A549 treated with AZD9567 at 1 μM for 4 hours (cell line): ENCODE measurements around the gene SLC38A5. TPM values are rescaled to one million over a fixed set of nuclear protein-coding genes. Genes with fewer than 3 reads are reported as not detected.

ENCODE experiments used
- total RNA-seq: library from RNA; stranded (reverse); fragments of 200-300 nt; extraction: Qiagen RNA extraction; gene quantifications from 5 replicates; pipeline ENCODE4 v1.2.3, GENCODE V29; 2022; ENCODE audit not compliant: insufficient read depth

The SLC38A5 gene
- 0.19 to 0.31 TPM (median 0.27 TPM) in 3 of 5 replicates, not detected in the others for total RNA-seq

GRCh38 chrX:48470110-48470832, at the start of gene SLC38A5:
Gene SLC38A5 (minus strand): TSS chrX:48470260. CDS start chrX:48467924, 2,336 bp downstream.

GRCh38 chrX:48508400-48509244, 38.6 kb upstream of the SLC38A5 start, which contains the start of gene PORCN:
Gene PORCN (plus strand): TSS chrX:48508992. CDS start chrX:48509821, 829 bp downstream.

GRCh38 chrX:48475774-48476577, 5.9 kb upstream of the SLC38A5 start, which contains the start of gene FTSJ1:
Gene FTSJ1 (plus strand): TSS chrX:48476199. CDS start chrX:48478048, 1,849 bp downstream.

GRCh38 chrX:48411860-48412259, 58.2 kb downstream of the SLC38A5 start, which contains the start of gene SSX4B:
Gene SSX4B (minus strand): TSS chrX:48411960. CDS start chrX:48411372, 588 bp downstream.

Other genes with a start within 250 kb of the SLC38A5 start
- gene SSX1, start 214.9 kb downstream of the SLC38A5 start, total RNA-seq: not detected in 5 replicates
- not detected in 5 replicates for gene SSX3, start 113.6 kb downstream of the SLC38A5 start, total RNA-seq
- gene SSX4, start 86.7 kb downstream of the SLC38A5 start, total RNA-seq: not detected in 5 replicates
- gene SSX4B, start 58.3 kb downstream of the SLC38A5 start, total RNA-seq: not detected in 5 replicates
- 69.3 to 81.1 TPM (median 71.8 TPM) in 5 replicates for gene FTSJ1, start 5.9 kb upstream of the SLC38A5 start, total RNA-seq
- 13.8 to 17.0 TPM (median 15.7 TPM) in 5 replicates for gene PORCN, start 38.7 kb upstream of the SLC38A5 start, total RNA-seq
- gene EBP, start 51.5 kb upstream of the SLC38A5 start, total RNA-seq: 143 to 159 TPM (median 152 TPM) in 5 replicates
- 9.7 to 13.2 TPM (median 11.5 TPM) in 5 replicates for gene TBC1D25, start 69.5 kb upstream of the SLC38A5 start, total RNA-seq
- 319 to 550 TPM (median 376 TPM) in 5 replicates for gene RBM3, start 104.2 kb upstream of the SLC38A5 start, total RNA-seq
- 52.6 to 92.4 TPM (median 87.7 TPM) in 5 replicates for gene WDR13, start 127.2 kb upstream of the SLC38A5 start, total RNA-seq
- 0.31 to 0.52 TPM (median 0.36 TPM) in 4 of 5 replicates, not detected in the other for gene WAS, start 213.5 kb upstream of the SLC38A5 start, total RNA-seq
- gene SUV39H1, start 226.5 kb upstream of the SLC38A5 start, total RNA-seq: 17.9 to 21.6 TPM (median 20.6 TPM) in 5 replicates